Stimulated activated naive B cell treated with anti-CD40 and anti-IgM and Interleukin-4, amounts not matched to agents 10 μg/mL and 1 μg/mL and 100 μg/mL, for 72 hours (primary cell): ENCODE data around the gene PNO1.
A peak's percentile ranks its signal among the peaks of the same experiment; 100 is the strongest.

Experiments
- ATAC-seq, 2 donors: fragments of 150-1000 bp; cut with Tn5 transposase; replicated peaks; 2 replicates each; pipeline ENCODE4 v1.10.0; 2021; ENCODE audit warnings: moderate library complexity in 1 of 2
- DNase-seq: peaks from one replicate; pipeline ENCODE4 v3.0.0; 2021
- H3K27ac Mint-ChIP-seq: one replicate; pipeline ENCODE4 v1.8.0; 2022; ENCODE audit warnings: mild to moderate bottlenecking, mixed read lengths
- H3K27me3 Mint-ChIP-seq, 2 donors: one replicate each; pipeline ENCODE4 v1.8.0; 2022; ENCODE audit warnings: mixed read lengths in 2 of 2
- H3K36me3 Mint-ChIP-seq, 2 donors: one replicate each; pipeline ENCODE4 v1.8.0; 2022; ENCODE audit warnings: mixed read lengths in 2 of 2, mild to moderate bottlenecking in 1 of 2
- H3K4me1 Mint-ChIP-seq, 2 donors: one replicate each; pipeline ENCODE4 v1.8.0; 2022; ENCODE audit warnings: mixed read lengths in 2 of 2, mild to moderate bottlenecking in 1 of 2
- H3K4me3 Mint-ChIP-seq, 2 donors: one replicate each; pipeline ENCODE4 v1.8.0; 2022; ENCODE audit warnings: mild to moderate bottlenecking in 2 of 2, mixed read lengths in 2 of 2, moderate library complexity in 1 of 2
- H3K9me3 Mint-ChIP-seq, 2 donors: one replicate each; pipeline ENCODE4 v1.8.0; 2022; ENCODE audit warnings: mixed read lengths in 2 of 2, mild to moderate bottlenecking in 1 of 2

Gene PNO1

GRCh38 chr2:68134554-68134953 is 23.1 kb upstream of the PNO1 start:
- H3K4me1 Mint-ChIP-seq: peaks cover 0 to 3% of the 10 kb centered on the region in 2 donors
- no peaks in the 10 kb centered on the region for H3K27me3 Mint-ChIP-seq
- no peak overlapping the region for H3K27ac Mint-ChIP-seq
- DNase-seq (no peak), ATAC-seq (no peak)
- no peak overlapping the region for H3K4me3 Mint-ChIP-seq
- no peaks in the 10 kb centered on the region for H3K9me3 Mint-ChIP-seq
- H3K36me3 Mint-ChIP-seq: peaks cover 26 to 36% of the 10 kb centered on the region in 2 donors

- Mint-ChIP-seq H3K4me1 (peaks cover 0 to 3% of the 10 kb centered on the region in 2 donors), H3K36me3 (peaks cover 28 to 38% of the 10 kb centered on the region in 2 donors), H3K27ac (no peak overlapping the region), H3K27me3 (no peaks in the 10 kb centered on the region), H3K9me3 (no peaks in the 10 kb centered on the region), H3K4me3 (no peak overlapping the region)
- no peak for DNase-seq
- ATAC-seq: no peak
Measured at GRCh38 chr2:68135448-68136320, 22.0 kb upstream of the PNO1 start.

GRCh38 chr2:68141875-68142274 is 15.8 kb upstream of the PNO1 start:
- H3K27me3 Mint-ChIP-seq: no peaks in the 10 kb centered on the region
- ATAC-seq: no peak
- H3K36me3 Mint-ChIP-seq: peaks cover 11 to 30% of the 10 kb centered on the region in 2 donors
- no peak for DNase-seq
- H3K4me3 Mint-ChIP-seq: no peak overlapping the region
- H3K9me3 Mint-ChIP-seq: no peaks in the 10 kb centered on the region
- no peak overlapping the region for H3K27ac Mint-ChIP-seq
- H3K4me1 Mint-ChIP-seq: peaks cover 0 to 1% of the 10 kb centered on the region in 2 donors

GRCh38 chr2:68151037-68151436 is 6.7 kb upstream of the PNO1 start:
- DNase-seq (no peak), ATAC-seq (no peak)
- Mint-ChIP-seq H3K27me3 (no peaks in the 10 kb centered on the region), H3K4me1 (peaks cover 13 to 24% of the 10 kb centered on the region in 2 donors), H3K4me3 (no peak overlapping the region), H3K27ac (no peak overlapping the region), H3K9me3 (no peaks in the 10 kb centered on the region), H3K36me3 (peaks cover 9% of the 10 kb centered on the region in 2 donors)

DNA sequence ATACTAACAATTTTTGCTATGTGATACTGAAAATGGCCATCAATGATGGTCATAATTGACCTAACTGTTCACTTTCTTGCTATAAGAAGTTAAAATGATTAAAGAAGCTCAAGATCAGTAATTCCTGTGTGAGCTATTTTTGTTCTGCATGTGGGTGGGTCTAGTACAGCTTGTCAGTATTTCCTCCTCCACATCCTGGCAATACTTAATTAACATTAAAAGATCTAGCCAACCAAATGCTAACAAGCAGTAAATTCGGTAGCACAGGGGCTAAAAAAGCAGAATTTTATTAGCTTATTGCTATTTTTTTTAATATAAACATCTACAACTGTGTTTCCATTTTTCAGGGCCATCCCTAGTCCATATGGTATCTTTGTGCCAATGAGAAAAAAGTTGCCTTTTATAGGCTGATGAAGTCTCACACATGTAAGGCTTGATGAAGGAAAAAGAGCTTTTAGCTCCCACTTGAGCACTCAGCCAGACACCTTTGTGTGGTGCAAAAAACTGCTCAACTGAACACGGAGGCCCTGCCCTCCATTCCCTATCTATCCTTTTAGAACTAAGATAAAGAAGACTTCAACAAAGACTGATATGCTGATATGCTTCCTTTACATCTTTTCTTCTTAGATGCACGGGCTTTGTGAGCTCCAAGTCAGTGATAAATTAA is 4.9 kb upstream of the PNO1 start:
- DNase-seq: no peak
- no peak for ATAC-seq
- peak overlapping the region; percentile 25 for H3K27ac Mint-ChIP-seq
- H3K4me1 Mint-ChIP-seq: peaks cover 21 to 34% of the 10 kb centered on the region in 2 donors
- H3K9me3 Mint-ChIP-seq: no peaks in the 10 kb centered on the region
- H3K27me3 Mint-ChIP-seq: no peaks in the 10 kb centered on the region
- H3K36me3 Mint-ChIP-seq: peaks cover 11% of the 10 kb centered on the region in 2 donors
- H3K4me3 Mint-ChIP-seq: peak overlapping the region in 1 of 2 donors; percentile 25

DNA sequence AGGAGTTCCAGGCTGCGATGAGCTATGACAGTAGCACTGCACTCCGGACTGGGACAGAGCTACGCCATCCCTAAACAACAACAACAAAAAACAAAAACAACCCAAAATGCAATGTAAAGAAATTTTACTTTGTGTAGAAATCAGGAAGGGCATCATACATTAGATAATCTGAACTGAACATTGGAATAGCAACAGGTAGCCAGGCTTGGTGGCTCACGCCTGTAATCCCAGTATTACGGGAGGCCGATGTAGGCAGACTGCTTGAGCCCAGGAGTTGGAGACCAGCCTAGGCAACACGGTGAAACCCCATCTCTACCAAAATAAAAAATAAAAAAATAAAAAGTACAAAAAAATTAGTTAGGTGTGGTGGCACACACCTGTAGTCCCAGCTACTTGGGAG is 2.1 kb upstream of the PNO1 start:
- DNase-seq (no peak), ATAC-seq (no peak)
- Mint-ChIP-seq H3K36me3 (peaks cover 14 to 19% of the 10 kb centered on the region in 2 donors), H3K27me3 (no peaks in the 10 kb centered on the region), H3K9me3 (no peaks in the 10 kb centered on the region), H3K4me3 (no peak overlapping the region), H3K4me1 (peaks cover 21 to 40% of the 10 kb centered on the region in 2 donors), H3K27ac (no peak overlapping the region)

DNA sequence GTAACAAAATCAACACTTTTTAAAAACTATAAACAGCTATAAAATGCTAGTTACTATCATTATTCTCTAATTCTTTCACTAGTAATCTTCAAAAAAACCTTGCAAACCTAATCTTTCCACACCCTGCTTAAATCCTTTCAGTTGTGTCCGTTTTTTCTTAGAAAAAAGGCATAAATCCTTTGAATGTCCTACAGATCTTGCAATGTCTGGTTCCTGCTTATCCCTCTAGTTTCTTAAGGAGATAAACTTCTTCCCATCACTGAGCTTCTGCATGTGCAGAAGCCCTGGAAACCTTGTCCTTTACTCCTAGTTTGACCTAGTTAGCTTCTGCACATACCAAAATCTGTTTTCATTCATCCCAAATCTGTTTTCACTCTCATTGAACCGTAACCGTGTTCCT is 1.3 kb upstream of the PNO1 start:
- Mint-ChIP-seq H3K4me3 (peak overlapping the region; percentile 98 to 99), H3K36me3 (peaks cover 16 to 21% of the 10 kb centered on the region in 2 donors), H3K9me3 (no peaks in the 10 kb centered on the region), H3K4me1 (peaks cover 24 to 40% of the 10 kb centered on the region in 2 donors), H3K27ac (peak overlapping the region; percentile 100), H3K27me3 (no peaks in the 10 kb centered on the region)
- ATAC-seq: no peak
- DNase-seq: no peak

DNA sequence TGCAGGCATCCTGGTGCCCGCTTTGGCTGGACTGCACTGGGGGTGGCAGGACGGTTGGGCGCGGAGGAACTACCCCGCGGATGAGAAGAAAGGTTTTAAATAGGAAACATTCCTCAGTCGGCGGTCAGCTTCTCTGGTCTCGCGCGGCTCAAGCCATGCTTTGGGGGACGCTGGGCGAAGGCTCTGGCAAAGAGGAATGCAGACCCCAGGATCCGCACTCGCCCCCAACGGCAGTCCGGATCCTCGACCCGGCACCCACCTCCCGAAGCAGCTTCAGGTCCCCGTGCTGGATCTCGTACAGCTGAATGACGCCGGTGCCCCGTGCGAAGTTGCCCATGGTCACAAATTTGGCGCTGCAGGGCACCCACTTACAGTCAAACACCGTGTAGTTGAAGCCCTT is 686 bp upstream of the PNO1 start:
- no peak for DNase-seq
- H3K4me1 Mint-ChIP-seq: peaks cover 22 to 34% of the 10 kb centered on the region in 2 donors
- H3K4me3 Mint-ChIP-seq: peak overlapping the region; percentile 98 to 99
- ATAC-seq: peak; percentile 65 to 67
- peak overlapping the region; percentile 100 for H3K27ac Mint-ChIP-seq
- no peaks in the 10 kb centered on the region for H3K9me3 Mint-ChIP-seq
- H3K36me3 Mint-ChIP-seq: peaks cover 18 to 21% of the 10 kb centered on the region in 2 donors
- no peaks in the 10 kb centered on the region for H3K27me3 Mint-ChIP-seq

- no peaks in the 10 kb centered on the region for H3K9me3 Mint-ChIP-seq
- no peak for DNase-seq
- H3K4me1 Mint-ChIP-seq: peaks cover 20 to 25% of the 10 kb centered on the region in 2 donors
- no peaks in the 10 kb centered on the region for H3K27me3 Mint-ChIP-seq
- H3K27ac Mint-ChIP-seq: peak overlapping the region; percentile 100
- H3K36me3 Mint-ChIP-seq: peaks cover 21 to 25% of the 10 kb centered on the region in 2 donors
- H3K4me3 Mint-ChIP-seq: peak overlapping the region; percentile 98 to 99
- no peak for ATAC-seq
Measured at GRCh38 chr2:68158134-68158447, 403 bp downstream of the PNO1 start.

- H3K4me3 Mint-ChIP-seq: no peak overlapping the region
- no peaks in the 10 kb centered on the region for H3K27me3 Mint-ChIP-seq
- DNase-seq (no peak), ATAC-seq (no peak)
- no peaks in the 10 kb centered on the region for H3K9me3 Mint-ChIP-seq
- peaks cover 33 to 52% of the 10 kb centered on the region in 2 donors for H3K36me3 Mint-ChIP-seq
- no peak overlapping the region for H3K27ac Mint-ChIP-seq
- H3K4me1 Mint-ChIP-seq: peaks cover 18 to 33% of the 10 kb centered on the region in 2 donors
Measured at GRCh38 chr2:68163641-68164040, 6.0 kb downstream of the PNO1 start.

DNA sequence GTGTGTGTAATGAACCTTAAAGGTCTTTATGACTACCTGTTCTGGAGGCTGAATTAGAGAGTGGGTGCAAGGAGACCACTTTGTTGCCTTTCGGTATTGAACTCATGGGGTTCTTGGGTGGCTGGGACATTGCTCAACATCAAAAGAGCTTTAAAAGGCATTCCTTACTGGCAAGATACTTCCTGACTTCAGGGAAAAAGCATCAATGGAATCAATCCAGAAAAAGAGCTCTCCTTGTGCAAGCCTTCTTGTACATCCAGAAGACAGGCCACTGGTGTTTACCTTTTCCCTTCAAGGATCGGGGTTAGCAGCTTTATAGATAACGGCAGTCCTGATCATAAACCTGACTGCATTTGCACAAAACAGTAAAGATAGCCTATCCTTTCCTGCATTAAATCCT is 9.5 kb downstream of the PNO1 start:
- Mint-ChIP-seq H3K4me3 (no peak overlapping the region), H3K4me1 (peaks cover 9 to 20% of the 10 kb centered on the region in 2 donors), H3K9me3 (no peaks in the 10 kb centered on the region), H3K36me3 (peaks cover 17 to 32% of the 10 kb centered on the region in 2 donors), H3K27ac (no peak overlapping the region), H3K27me3 (no peaks in the 10 kb centered on the region)
- ATAC-seq (no peak), DNase-seq (no peak)

- Mint-ChIP-seq H3K36me3 (peaks cover 26 to 34% of the 10 kb centered on the region in 2 donors), H3K27ac (no peak overlapping the region), H3K27me3 (no peaks in the 10 kb centered on the region), H3K4me1 (peaks cover 16 to 31% of the 10 kb centered on the region in 2 donors), H3K4me3 (no peak overlapping the region), H3K9me3 (no peaks in the 10 kb centered on the region)
- DNase-seq: no peak
- ATAC-seq: peak; percentile 58 to 64
Measured at GRCh38 chr2:68169308-68169707, 11.6 kb downstream of the PNO1 start.

GRCh38 chr2:68171146-68171545 is 13.5 kb downstream of the PNO1 start:
- H3K9me3 Mint-ChIP-seq: no peaks in the 10 kb centered on the region
- H3K4me3 Mint-ChIP-seq: no peak overlapping the region
- ATAC-seq (no peak), DNase-seq (no peak)
- peaks cover 16 to 26% of the 10 kb centered on the region in 2 donors for H3K4me1 Mint-ChIP-seq
- H3K27me3 Mint-ChIP-seq: no peaks in the 10 kb centered on the region
- no peak overlapping the region for H3K27ac Mint-ChIP-seq
- H3K36me3 Mint-ChIP-seq: peaks cover 22 to 32% of the 10 kb centered on the region in 2 donors

GRCh38 chr2:68171684-68172083 is 14.0 kb downstream of the PNO1 start:
- Mint-ChIP-seq H3K36me3 (peaks cover 19 to 28% of the 10 kb centered on the region in 2 donors), H3K4me3 (no peak overlapping the region), H3K27me3 (no peaks in the 10 kb centered on the region), H3K27ac (no peak overlapping the region), H3K4me1 (peaks cover 13 to 23% of the 10 kb centered on the region in 2 donors), H3K9me3 (no peaks in the 10 kb centered on the region)
- ATAC-seq (no peak), DNase-seq (no peak)

- Mint-ChIP-seq H3K4me1 (peaks cover 18 to 26% of the 10 kb centered on the region in 2 donors), H3K27ac (no peak overlapping the region), H3K36me3 (peaks cover 16 to 28% of the 10 kb centered on the region in 2 donors), H3K9me3 (no peaks in the 10 kb centered on the region), H3K27me3 (no peaks in the 10 kb centered on the region), H3K4me3 (no peak overlapping the region)
- ATAC-seq: no peak
- no peak for DNase-seq
Measured at GRCh38 chr2:68172521-68172920, 14.8 kb downstream of the PNO1 start.
